Measurements from ENCODE around the gene CHMP6.

Gene CHMP6

DNA sequence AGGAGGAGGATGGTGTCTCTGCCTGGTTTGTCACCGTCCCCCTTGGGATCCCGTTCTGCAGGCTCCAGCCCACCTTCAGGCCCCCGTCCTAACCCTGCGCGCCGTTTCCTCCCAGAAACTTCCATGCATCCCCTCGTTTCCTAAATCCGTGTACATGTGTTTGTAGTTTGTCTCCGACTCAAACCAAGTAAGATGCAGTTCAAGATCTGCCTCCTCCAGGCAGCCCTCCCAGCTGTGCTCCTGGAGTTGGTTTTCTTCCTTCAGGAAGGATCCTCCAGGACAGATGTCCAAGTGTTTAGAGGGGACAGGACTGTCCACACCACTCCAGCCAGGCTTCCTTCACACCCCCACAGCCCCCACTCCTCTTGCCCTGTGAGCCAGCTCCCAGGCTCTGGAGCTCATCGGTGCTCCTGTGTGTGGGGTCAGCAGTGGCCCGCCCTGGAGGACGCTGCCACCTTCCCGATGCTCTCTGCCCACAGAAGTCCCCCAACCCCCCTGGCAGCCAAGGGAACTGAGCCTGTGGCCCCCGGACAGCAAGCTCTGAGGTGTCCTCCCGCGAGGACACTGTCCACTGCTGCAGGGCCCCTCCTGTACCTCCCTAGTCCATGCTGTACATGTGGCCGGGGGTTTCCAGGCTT lies 54.6 kb downstream of the CHMP6 start:
- DNase-seq = no peak

DNA sequence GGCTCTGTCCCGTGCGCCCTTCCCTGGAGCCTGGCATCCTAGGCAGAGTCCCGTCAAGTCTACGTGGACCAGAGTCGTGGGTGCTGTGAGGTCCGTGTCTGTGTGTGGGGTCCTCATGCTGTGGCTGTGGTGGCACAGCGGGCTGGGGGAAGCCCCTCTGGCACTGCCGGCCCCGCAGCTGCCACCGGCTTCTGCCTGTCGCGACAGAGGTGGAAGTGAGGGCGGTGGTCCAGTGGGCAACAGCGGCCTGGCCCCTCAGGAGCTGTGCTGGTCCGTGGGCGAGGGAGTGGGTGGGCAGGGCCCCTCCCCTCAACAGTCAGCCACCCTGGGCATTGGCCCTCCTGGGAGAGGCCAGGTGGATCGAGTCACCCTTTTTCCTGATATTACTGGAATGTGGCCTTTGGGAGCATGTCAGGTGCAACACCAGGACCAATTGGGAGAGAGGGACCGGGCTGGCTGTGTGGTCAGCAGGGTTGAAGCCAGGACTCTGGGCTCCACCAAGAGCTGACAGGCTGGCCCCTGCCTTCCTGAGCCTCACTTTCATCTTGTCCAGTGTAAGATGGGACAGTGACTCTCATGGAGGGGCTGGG lies 55.2 kb downstream of the CHMP6 start:
- no peak for DNase-seq

DNA sequence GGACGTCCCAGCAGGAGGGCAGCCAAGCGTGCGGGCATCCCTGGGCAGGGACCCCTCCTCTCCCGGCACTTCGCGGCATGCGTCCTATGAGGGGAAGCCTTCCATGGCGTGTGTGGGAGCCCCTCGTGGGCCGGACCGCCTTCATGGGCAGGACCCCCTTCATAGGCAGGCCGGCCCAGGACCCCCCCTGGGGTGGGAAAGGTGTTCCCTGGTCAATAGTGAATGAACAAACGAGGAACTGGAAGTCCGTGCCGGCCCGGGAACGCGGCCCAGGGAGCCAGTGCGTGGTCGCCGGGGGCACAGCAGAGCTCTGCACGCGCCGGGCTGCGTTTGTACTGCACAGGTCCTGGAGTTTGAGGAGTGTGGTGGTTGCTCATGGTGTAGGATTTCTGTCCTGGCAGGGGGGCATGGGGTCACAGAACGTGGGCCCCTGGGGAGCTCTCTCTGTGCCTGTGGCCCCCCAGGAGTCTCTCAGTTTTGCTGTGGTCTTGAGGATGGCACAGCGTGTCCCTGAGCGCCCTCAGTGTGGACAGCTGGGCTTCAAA lies 57.3 kb downstream of the CHMP6 start:
- no peak for DNase-seq

DNA sequence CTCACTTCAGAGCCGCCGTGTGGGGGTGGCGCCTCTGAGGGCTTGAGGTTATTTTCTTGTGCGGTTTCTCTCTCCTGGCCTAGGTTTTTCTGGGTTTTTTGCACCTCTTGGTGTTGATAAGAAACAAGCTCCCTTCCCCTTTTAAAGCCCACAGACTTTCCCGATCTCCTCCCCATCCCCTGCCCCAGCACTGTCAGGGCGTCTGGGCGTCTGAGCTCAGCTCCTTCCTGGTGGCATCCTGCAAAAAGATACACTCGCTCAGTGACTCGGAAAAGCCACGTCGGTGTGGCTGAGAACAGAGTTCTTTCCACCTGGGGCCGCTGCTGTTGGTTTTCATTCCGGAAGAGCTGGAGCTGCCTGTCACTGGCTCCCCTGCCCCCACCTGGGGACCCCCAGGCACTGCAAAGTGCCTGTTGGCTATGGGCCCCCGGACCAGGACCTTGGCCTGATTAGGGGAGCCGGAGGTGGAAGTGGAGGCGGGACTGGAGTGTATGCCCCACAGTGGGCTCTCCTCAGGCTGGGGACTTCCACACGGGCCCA lies 57.8 kb downstream of the CHMP6 start:
- no peak for DNase-seq
